RWPE1 (cell line): ENCODE data around the gene CIDEB.

Source experiments
- CTCF ChIA-PET: fragments of 350-600 bp; sonication (Branson Sonifier 250); formaldehyde crosslinking; extraction: SDS; loops from one replicate; lab custom pipeline; 2021; lab: Yijun Ruan, JAX
- POLR2A ChIA-PET: fragments of 400-600 bp; formaldehyde crosslinking; extraction: SDS; loops from one replicate; lab custom pipeline; 2020; ENCODE audit warnings: antibody characterized with exemption; ENCODE audit not compliant: low non-redundant PET; lab: Yijun Ruan, JAX
- DNase-seq: peaks from one replicate; pipeline ENCODE4 v3.0.0; 2012; ENCODE audit warnings: low spot score
- H3K27ac ChIP-seq: fragments of 450-650 bp; 2 replicates; pipeline ENCODE4 v1.5.1; 2017
- CTCF ChIP-seq: fragments of 450-650 bp; conservative IDR thresholded peaks from 2 replicates; pipeline ENCODE4 v1.5.1; 2017; ENCODE audit warnings: low read depth, mild to moderate bottlenecking

Gene CIDEB

GRCh38 chr14:24261256-24261968 lies 46.4 kb downstream of the CIDEB start:
- ChIA-PET POLR2A (interaction anchor here (0.6 to 1.8 kb wide), 3 partner anchors 14 to 22 kb away, joined by 3 to 5 read pairs (median 3); partner anchors contain the start of gene TINF2), CTCF (interaction anchor here (0.6 kb wide), 1 partner anchor 19 kb away, joined by 3 read pairs; no protein-coding TSS in a partner anchor)
- TF ChIP-seq CTCF = no peak
- DNase-seq = no peak
- H3K27ac ChIP-seq = peak overlapping the region; percentile 96

- peak overlapping the region; percentile 96 for H3K27ac ChIP-seq
- POLR2A ChIA-PET = interaction anchor here (0.6 to 1.8 kb wide), 3 partner anchors 15 to 22 kb away, joined by 3 to 5 read pairs (median 3); partner anchors contain the start of gene TINF2
- no peak for TF ChIP-seq CTCF
- CTCF ChIA-PET = interaction anchor here (0.6 kb wide), 2 partner anchors 20 to 244 kb away, joined by 3 to 4 read pairs; no protein-coding TSS in a partner anchor
- no peak for DNase-seq
Observed at GRCh38 chr14:24260780-24261157, 47.0 kb downstream of the CIDEB start.

- ChIA-PET CTCF (interaction anchor here (0.6 kb wide), 1 partner anchor 245 kb away, joined by 4 read pairs; no protein-coding TSS in a partner anchor), POLR2A (interaction anchor here (0.6 to 1.8 kb wide), 2 partner anchors 16 to 17 kb away, joined by 3 to 5 read pairs; partner anchors contain the start of gene TINF2)
- peak overlapping the region; percentile 96 for H3K27ac ChIP-seq
- no peak for TF ChIP-seq CTCF
- DNase-seq = no peak
Observed at GRCh38 chr14:24260026-24260779, 47.6 kb downstream of the CIDEB start.

- CTCF ChIA-PET = interaction anchor here (0.9 kb wide), 1 partner anchor 49 kb away, joined by 3 read pairs; the partner anchor contains the start of gene CIDEB
- DNase-seq = peak; percentile 87
- TF ChIP-seq CTCF = no peak
- H3K27ac ChIP-seq = peak overlapping the region; percentile 96
- POLR2A ChIA-PET = interaction anchor here (0.6 kb wide), 1 partner anchor 11 kb away, joined by 3 read pairs; no protein-coding TSS in a partner anchor
Observed at GRCh38 chr14:24259282-24260025, 48.3 kb downstream of the CIDEB start.

GRCh38 chr14:24258548-24259265 lies 49.1 kb downstream of the CIDEB start:
- ChIA-PET CTCF (interaction anchor here (0.9 kb wide), 1 partner anchor 49 kb away, joined by 3 read pairs; the partner anchor contains the start of gene CIDEB), POLR2A (interaction anchor here (0.6 kb wide), 1 partner anchor 68 kb away, joined by 6 read pairs; no protein-coding TSS in a partner anchor)
- no peak for DNase-seq
- peak overlapping the region; percentile 96 for H3K27ac ChIP-seq
- TF ChIP-seq CTCF = no peak
